ENCODE results near the gene SMIM5.
A peak's percentile ranks its signal among the peaks of the same experiment; 100 is the strongest.
"Not testable (repeated sequence)": the region's sequence is repeated elsewhere in the genome, so short reads cannot be mapped to it uniquely, and the experiment has no call there.

The SMIM5 gene

GRCh38 chr17:75632863-75633485, at the start of gene SMIM5:
SMIM5 (plus strand) TSS chr17:75633434; CDS start chr17:75640202, 6,768 bp downstream.
- peak; percentile 83 for DNase-seq

- no peak for DNase-seq
Measured at GRCh38 chr17:75584849-75585175, 48.4 kb upstream of the SMIM5 start.

- DNase-seq = peak; percentile 70
Measured at GRCh38 chr17:75587675-75588595, 45.3 kb upstream of the SMIM5 start, which contains the start of gene MYO15B. MYO15B (plus strand) TSS chr17:75587800; CDS start chr17:75588058, 258 bp downstream.

- DNase-seq = peak; percentile 9
Measured at GRCh38 chr17:75588596-75589011, 44.6 kb upstream of the SMIM5 start.

- DNase-seq = peak; percentile 83
Measured at GRCh38 chr17:75589012-75589918, 44.0 kb upstream of the SMIM5 start.

GRCh38 chr17:75589919-75590303, 43.3 kb upstream of the SMIM5 start:
- no peak for DNase-seq

- DNase-seq = no peak
Measured at GRCh38 chr17:75590314-75590761, 42.9 kb upstream of the SMIM5 start.

- no peak for DNase-seq
Measured at GRCh38 chr17:75590849-75591721, 42.1 kb upstream of the SMIM5 start.

GRCh38 chr17:75591722-75592302, 41.4 kb upstream of the SMIM5 start:
- no peak for DNase-seq

DNA sequence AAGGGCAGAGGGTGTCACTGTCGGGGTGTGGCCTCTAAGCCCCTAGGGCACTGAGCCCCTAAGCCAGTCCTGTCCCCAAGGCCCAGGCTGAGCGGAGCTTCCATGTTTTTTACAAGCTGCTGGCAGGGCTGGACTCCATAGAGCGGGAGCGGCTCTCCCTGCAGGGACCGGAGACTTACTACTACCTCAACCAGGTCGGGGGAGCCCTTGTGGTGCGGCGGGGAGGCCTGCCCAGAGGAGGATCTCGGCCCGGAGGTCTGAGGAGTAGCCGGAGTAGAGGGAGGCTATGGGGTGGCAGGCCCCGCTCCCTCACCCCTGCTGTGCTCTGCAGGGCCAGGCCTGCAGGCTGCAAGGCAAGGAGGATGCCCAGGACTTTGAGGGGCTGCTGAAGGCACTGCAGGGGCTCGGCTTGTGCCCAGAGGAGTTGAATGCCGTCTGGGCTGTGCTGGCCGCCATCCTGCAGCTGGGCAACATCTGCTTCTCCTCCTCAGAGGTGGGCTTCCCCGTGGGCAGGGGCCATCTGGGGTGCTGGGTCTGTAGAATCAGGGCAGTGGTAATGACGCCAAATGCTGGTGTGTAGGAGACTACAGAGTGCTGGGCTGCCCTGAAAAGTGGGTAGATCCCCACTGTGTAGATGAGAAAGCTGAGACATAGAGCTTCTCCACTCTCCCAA, 40.8 kb upstream of the SMIM5 start:
- no peak for DNase-seq

- not testable (repeated sequence) for DNase-seq
Measured at GRCh38 chr17:75593430-75593829, 39.8 kb upstream of the SMIM5 start.

DNA sequence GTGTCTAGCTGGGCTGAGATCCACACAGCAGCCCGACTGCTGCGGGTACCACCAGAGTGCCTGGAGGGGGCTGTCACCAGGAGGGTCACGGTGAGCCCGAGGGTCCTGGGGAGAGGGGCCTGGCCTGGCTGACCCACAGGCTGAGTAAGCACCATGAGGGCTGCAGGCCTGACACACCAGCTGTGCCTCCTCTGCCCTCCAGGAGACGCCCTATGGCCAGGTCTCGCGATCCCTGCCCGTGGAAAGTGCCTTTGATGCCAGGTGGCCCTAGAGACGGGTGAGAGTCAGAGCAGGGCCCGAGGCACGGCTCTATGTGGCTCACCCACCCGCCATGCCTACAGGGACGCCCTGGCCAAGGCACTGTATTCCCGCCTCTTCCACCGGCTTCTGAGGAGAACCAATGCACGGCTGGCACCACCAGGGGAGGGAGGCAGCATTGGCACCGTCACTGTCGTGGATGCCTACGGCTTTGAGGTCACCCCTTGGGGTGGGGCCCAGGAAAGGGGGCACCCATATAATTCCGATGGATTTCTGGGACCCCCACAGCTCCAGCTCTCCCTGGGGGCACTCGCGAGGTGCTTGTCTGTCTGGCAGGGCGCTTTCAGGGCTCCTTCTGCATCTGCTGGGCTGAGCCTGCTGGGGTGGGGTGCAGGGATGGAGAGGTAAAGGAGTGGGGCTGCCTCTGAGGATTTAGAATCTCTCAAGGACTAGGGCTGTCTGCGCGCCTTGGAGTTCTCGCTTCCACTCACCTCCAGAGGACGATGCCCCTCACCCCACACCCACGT, 38.5 kb upstream of the SMIM5 start:
- DNase-seq = no peak

DNA sequence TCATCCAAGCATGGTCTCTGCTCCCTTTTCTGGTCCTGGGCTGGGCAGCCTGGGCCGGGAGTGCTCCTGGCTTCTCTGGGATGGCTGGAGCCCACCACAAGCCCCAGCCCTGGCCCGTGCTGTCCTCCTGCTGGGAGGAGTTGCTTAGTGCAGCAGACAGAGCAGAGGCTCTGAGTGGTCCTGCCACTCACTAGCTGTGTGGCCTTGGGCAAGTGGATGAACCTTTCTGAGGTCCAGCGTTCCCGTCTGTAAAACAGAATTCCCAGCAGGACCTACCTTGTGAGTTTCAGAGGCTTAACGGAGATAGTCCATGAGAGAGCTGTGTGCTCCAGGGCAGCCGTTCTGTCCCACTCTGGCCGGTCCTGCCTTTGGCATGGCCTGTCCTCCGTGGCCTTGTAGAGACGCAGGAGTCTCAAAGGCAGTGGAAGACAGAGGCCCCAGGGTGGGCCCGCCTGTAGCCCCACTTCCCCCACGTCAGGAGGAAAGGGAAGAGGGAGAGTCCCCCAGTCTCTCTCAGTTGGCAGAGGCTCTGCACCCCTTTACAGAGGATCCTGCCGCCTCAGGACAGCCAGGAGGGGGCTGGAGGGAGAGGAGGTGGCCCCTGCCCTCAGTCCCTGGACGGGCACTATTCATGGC, 37.8 kb upstream of the SMIM5 start:
- no peak for DNase-seq

DNA sequence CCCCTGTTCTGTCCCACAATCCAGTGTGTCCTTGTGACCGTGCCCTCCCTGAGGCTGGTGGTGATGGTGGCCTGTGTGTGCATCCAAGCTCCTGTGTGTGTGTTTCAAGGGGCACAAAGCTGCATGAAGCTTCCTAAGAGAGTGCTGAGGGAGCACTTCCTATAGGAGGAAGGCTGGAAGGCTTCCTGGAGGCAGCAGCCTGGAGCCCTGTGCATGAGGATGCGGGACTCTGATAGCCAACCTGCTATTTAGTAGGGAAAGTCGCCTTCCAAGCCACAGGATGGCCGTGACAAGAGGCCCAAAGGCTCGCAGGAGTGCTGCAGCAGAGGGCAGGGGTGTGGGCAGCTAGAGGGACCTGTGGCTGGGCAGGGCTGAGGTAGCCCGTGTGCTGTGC, 37.3 kb upstream of the SMIM5 start:
- no peak for DNase-seq

DNA sequence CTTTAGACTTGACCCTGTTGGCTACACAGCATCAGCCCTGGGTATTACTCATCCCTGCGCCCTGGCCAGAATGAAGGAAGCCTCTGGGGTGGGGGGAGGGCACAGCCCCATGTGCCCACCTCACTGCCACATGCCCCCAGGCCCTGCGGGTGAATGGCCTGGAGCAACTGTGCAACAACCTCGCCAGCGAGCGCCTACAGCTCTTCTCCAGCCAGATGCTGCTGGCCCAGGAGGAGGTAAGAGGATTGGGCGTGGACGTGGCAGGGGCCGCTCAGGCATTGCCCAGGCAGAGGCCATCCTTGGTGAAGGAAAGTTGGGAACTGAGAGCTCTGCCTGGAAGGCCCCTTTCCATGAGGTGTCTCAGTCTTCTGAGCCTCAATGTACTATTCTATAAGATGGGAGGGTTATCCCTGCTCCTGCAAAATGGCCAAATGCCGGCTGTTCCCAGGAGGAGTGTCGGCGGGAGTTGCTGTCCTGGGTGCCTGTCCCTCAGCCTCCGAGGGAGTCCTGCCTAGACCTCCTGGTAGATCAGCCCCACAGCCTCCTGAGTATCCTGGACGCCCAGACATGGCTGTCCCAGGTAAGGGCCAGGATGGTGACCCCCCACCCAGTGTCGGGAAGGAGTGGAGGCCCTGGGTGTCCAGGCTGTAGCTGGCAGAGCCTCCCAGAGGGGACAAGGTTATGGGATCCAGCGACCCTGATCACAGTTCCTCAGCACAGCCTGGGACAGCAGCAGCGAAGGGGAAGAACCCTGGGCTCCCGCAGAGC, 36.7 kb upstream of the SMIM5 start:
- DNase-seq = no peak

GRCh38 chr17:75601057-75601987, 31.9 kb upstream of the SMIM5 start:
- peak; percentile 78 for DNase-seq

DNA sequence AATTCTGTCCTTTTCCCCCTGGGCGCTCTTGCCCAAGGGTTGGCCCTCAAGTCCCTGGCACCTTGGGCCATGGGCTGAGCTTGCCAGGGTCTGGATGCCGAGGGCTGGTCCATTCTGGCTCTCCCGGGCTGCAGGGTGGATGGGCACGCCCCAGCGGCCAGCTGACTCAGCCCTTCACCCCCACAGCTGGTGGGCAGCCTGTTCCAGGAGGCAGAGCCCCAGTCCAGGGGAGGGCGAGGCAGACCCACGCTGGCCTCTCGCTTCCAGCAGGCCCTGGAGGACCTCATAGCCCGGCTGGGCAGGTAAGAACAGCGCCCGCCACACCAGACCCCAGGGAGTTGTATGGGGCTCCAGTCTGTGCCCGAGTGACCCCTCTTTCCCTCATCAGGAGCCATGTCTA, 30.6 kb upstream of the SMIM5 start:
- DNase-seq = no peak

DNA sequence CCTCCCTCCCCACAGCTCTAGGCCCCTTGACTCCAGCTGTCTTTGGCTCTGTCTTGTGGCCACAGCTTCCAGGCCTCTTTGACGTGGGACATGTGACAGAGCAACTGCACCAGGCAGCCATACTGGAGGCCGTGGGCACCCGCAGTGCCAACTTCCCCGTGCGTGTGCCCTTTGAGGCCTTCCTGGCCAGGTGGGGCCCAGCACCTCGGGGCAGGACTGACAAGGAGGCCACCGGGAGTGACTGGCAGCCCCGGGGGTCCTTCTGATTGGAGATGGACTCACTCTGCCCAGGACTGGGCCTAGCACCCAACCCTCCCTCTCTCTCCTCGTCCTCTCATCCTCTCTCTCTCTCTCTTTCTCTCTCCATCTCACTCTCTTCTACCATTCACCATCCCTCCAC, 30.1 kb upstream of the SMIM5 start:
- no peak for DNase-seq
